ENCODE measurements around the gene KYNU.

Gene KYNU

DNA sequence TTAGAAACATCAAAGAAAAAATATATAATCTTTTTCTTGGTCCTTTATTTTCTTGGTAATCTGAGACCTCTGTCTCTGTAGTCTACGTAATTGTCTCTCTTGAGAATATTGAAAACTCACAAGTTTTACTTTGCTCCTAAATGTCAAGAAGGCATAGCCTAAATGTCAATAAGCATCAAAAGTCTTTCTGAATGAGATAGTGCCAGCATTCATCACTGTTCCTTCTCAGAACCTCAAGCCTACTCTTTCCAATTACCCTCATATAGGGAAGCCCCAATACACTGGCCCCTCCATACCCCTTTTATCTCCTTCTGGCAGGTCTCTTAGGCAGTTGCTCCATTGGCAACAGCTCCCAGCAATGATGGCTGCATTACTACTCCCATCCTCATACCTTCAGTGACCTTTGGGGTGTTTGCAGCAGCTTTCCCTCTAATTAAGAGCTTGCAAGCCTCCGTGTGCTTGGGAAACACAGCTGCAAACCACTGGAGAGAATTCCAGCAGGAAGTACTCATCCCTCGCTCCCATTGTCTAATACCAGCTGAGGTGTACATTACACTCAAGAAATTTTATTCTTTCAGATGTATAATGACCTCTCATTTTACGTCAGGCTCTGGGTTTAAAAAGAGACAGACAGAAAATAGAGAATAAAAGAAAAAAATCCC is 95.8 kb downstream of the KYNU start:
- no peaks in the 10 kb centered on the region for H3K9me2 ChIP-seq (ENCODE audit: low read depth, low read length)
- H3K9ac ChIP-seq (ENCODE audit: low read length) = no peak overlapping the region
- H3F3A ChIP-seq (ENCODE audit: insufficient read depth, low read length) = no peaks in the 10 kb centered on the region
- no peaks in the 10 kb centered on the region for H3K4me1 ChIP-seq (ENCODE audit: insufficient read depth, low read length, severe bottlenecking)
- no peak for TF ChIP-seq EZH2 (IDR thresholded peaks at IDR 0.05; ENCODE audit: borderline replicate concordance, low read length)
- TF ChIP-seq, protein P1, sequence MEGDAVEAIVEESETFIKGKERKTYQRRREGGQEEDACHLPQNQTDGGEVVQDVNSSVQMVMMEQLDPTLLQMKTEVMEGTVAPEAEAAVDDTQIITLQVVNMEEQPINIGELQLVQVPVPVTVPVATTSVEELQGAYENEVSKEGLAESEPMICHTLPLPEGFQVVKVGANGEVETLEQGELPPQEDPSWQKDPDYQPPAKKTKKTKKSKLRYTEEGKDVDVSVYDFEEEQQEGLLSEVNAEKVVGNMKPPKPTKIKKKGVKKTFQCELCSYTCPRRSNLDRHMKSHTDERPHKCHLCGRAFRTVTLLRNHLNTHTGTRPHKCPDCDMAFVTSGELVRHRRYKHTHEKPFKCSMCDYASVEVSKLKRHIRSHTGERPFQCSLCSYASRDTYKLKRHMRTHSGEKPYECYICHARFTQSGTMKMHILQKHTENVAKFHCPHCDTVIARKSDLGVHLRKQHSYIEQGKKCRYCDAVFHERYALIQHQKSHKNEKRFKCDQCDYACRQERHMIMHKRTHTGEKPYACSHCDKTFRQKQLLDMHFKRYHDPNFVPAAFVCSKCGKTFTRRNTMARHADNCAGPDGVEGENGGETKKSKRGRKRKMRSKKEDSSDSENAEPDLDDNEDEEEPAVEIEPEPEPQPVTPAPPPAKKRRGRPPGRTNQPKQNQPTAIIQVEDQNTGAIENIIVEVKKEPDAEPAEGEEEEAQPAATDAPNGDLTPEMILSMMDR (IDR thresholded peaks at IDR 0.05; ENCODE audit: low read length) = no peak
- H3K27ac ChIP-seq (ENCODE audit: low read depth, low read length, poor library complexity, severe bottlenecking) = no peak overlapping the region
- no peaks in the 10 kb centered on the region for H3K9me3 ChIP-seq (ENCODE audit: low read length)
- no peak overlapping the region for H3K4me3 ChIP-seq (ENCODE audit: low read depth, low read length, poor library complexity, severe bottlenecking)
- no peaks in the 10 kb centered on the region for H3K79me2 ChIP-seq (ENCODE audit: insufficient read depth, low read length)
- H3K27me3 ChIP-seq (ENCODE audit: insufficient read depth, low read length) = no peaks in the 10 kb centered on the region
- H2AFZ ChIP-seq (ENCODE audit: low read length) = no peak overlapping the region
- H3K36me3 ChIP-seq (ENCODE audit: insufficient read depth, low read length) = no peaks in the 10 kb centered on the region
- H4K20me1 ChIP-seq (ENCODE audit: insufficient read depth, low read length) = no peaks in the 10 kb centered on the region
- no peak overlapping the region for H3K4me2 ChIP-seq (ENCODE audit: low read length)

DNA sequence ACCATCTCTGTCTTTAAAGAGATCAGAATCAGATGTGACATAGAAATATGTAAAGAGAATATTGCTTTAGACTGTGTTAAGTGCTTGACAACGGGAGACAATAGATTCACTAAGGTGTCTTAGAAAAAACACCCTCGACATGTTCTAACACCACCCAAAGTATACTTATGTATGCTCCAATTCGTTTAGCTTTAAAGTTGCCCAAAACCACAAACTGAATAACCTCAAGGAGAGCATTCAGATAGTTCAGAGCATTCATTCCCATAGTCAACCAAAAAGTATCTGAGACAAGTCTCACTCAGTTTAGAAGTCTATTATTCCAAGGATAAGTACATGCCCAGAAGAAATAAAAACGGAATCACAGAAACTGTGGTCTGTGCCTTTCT is 96.4 kb downstream of the KYNU start:
- no peaks in the 10 kb centered on the region for H3K27me3 ChIP-seq (ENCODE audit: insufficient read depth, low read length)
- no peaks in the 10 kb centered on the region for H3K36me3 ChIP-seq (ENCODE audit: insufficient read depth, low read length)
- H3K9me2 ChIP-seq (ENCODE audit: low read depth, low read length) = no peaks in the 10 kb centered on the region
- H3K4me2 ChIP-seq (ENCODE audit: low read length) = no peak overlapping the region
- H4K20me1 ChIP-seq (ENCODE audit: insufficient read depth, low read length) = no peaks in the 10 kb centered on the region
- H3K27ac ChIP-seq (ENCODE audit: low read depth, low read length, poor library complexity, severe bottlenecking) = no peak overlapping the region
- H3K79me2 ChIP-seq (ENCODE audit: insufficient read depth, low read length) = no peaks in the 10 kb centered on the region
- TF ChIP-seq EZH2 (IDR thresholded peaks at IDR 0.05; ENCODE audit: borderline replicate concordance, low read length) = no peak
- TF ChIP-seq, protein P1 (IDR thresholded peaks at IDR 0.05; ENCODE audit: low read length) = no peak
- no peaks in the 10 kb centered on the region for H3K9me3 ChIP-seq (ENCODE audit: low read length)
- H3K9ac ChIP-seq (ENCODE audit: low read length) = no peak overlapping the region
- H3F3A ChIP-seq (ENCODE audit: insufficient read depth, low read length) = no peaks in the 10 kb centered on the region
- no peaks in the 10 kb centered on the region for H3K4me1 ChIP-seq (ENCODE audit: insufficient read depth, low read length, severe bottlenecking)
- no peak overlapping the region for H2AFZ ChIP-seq (ENCODE audit: low read length)
- H3K4me3 ChIP-seq (ENCODE audit: low read depth, low read length, poor library complexity, severe bottlenecking) = no peak overlapping the region

DNA sequence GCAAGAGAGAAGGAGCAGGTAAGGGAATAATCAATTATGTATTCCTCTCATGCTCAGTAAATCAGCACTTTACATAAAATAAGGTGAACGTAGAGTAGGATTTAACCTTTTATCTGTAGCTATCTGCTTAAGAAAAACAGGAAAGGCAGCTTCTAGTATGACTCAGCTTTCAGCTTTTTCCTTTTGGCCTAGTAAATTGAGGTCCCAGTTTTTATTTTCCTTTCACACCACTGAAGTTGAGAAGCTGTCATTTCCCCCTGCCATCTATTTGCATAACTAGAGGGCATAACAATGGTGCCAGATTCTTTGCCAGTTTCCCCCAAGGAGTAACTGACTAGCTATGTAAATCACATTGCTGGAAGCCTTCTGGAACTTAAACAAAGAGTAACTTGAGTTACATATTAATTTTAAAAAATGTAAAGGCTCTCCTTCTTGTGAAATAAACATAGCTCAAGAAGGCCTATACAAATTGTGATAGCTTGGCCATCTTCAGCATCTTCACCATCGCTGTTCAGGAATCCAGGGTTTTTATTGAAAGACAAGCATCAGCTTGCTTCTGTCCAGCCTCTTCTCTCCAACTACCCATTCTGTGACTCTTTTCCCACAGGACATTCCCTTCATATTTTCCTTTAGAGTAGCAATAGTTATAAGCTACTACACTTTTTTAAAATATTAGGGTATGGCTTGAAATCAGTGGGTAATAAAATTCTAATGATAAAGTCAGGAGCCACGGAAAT is 97.0 kb downstream of the KYNU start:
- Histone ChIP-seq H3K9me3 (ENCODE audit: low read length) (no peaks in the 10 kb centered on the region), H3K9ac (ENCODE audit: low read length) (no peak overlapping the region), H3K27ac (ENCODE audit: low read depth, low read length, poor library complexity, severe bottlenecking) (no peak overlapping the region), H3K4me3 (ENCODE audit: low read depth, low read length, poor library complexity, severe bottlenecking) (no peak overlapping the region), H3K79me2 (ENCODE audit: insufficient read depth, low read length) (no peaks in the 10 kb centered on the region), H3K9me2 (ENCODE audit: low read depth, low read length) (no peaks in the 10 kb centered on the region), H3K4me1 (ENCODE audit: insufficient read depth, low read length, severe bottlenecking) (no peaks in the 10 kb centered on the region), H3K36me3 (ENCODE audit: insufficient read depth, low read length) (no peaks in the 10 kb centered on the region), H4K20me1 (ENCODE audit: insufficient read depth, low read length) (no peaks in the 10 kb centered on the region), H2AFZ (ENCODE audit: low read length) (no peak overlapping the region), H3K4me2 (ENCODE audit: low read length) (no peak overlapping the region), H3K27me3 (ENCODE audit: insufficient read depth, low read length) (no peaks in the 10 kb centered on the region), H3F3A (ENCODE audit: insufficient read depth, low read length) (no peaks in the 10 kb centered on the region)
- TF ChIP-seq, protein P1 (IDR thresholded peaks at IDR 0.05; ENCODE audit: low read length) = no peak
- TF ChIP-seq EZH2 (IDR thresholded peaks at IDR 0.05; ENCODE audit: borderline replicate concordance, low read length) = no peak
